ENCODE data around the gene CSF2. TPM values are rescaled to one million over a fixed set of nuclear protein-coding genes. Genes with fewer than 3 reads are reported as not detected.
"Not testable (repeated sequence)": the region's sequence is repeated elsewhere in the genome, so short reads cannot be mapped to it uniquely, and the experiment has no call there.

The CSF2 gene
- total and polyA plus RNA-seq, 2 of the 13 experiments (the other 11 are each of a cell fraction or from before 2014, with no cell fraction given) = not detected

DNA sequence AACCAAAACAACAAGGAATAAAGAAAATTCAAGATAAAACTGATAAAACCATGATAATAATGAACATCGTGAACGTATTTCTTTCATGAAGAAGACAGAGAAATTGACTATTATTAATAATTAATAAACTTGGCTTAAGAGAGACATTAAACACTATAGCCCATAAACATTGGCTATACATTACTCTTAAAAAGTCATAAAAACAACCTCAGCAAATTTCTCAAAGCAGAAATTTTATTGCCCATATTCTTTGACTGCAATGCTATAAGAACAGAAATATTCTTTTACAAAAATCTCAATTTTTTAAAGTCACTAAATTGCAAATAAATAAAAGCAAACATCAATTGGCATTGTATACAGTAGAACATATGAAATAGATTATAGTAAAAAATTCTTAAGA lies 42.5 kb downstream of the CSF2 start:
- ATAC-seq (no peak), DNase-seq (ENCODE audit: low spot score) (no peak), FAIRE-seq (no peak)
- BruUV-seq (replicated peaks) = no TSS peak
- TF ChIP-seq, protein P1, sequence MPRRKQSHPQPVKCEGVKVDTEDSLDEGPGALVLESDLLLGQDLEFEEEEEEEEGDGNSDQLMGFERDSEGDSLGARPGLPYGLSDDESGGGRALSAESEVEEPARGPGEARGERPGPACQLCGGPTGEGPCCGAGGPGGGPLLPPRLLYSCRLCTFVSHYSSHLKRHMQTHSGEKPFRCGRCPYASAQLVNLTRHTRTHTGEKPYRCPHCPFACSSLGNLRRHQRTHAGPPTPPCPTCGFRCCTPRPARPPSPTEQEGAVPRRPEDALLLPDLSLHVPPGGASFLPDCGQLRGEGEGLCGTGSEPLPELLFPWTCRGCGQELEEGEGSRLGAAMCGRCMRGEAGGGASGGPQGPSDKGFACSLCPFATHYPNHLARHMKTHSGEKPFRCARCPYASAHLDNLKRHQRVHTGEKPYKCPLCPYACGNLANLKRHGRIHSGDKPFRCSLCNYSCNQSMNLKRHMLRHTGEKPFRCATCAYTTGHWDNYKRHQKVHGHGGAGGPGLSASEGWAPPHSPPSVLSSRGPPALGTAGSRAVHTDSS (CRISPR knock-in tag; conservative IDR thresholded peaks at IDR 0.05) = no peak
- TF ChIP-seq MAFK (conservative IDR thresholded peaks at IDR 0.05 in 1 of 2, IDR thresholded peaks at IDR 0.05 in 1 of 2; ENCODE audit: low read length in 2 of 2) = peak in 1 of 2 experiments; percentile 54; a peak in 2 of 4 replicates
- no peak for TF ChIP-seq ZNF614 (CRISPR knock-in tag; IDR thresholded peaks at IDR 0.05; ENCODE audit: borderline replicate concordance)
- TF ChIP-seq IKZF4 (CRISPR knock-in tag; IDR thresholded peaks at IDR 0.05; ENCODE audit: borderline replicate concordance, low read depth, not compliant biosample characterization) = no peak
- no peak for TF ChIP-seq RAD51 (IDR thresholded peaks at IDR 0.05; ENCODE audit: borderline replicate concordance)
- H3K79me2 ChIP-seq (ENCODE audit: insufficient read depth, low read length) = no peaks in the 10 kb centered on the region
- no peaks in the 10 kb centered on the region for H3K36me3 ChIP-seq (replicated peaks in 1 of 2; ENCODE audit: control insufficient read depth in 1 of 2, insufficient read depth in 2 of 2, low read length in 2 of 2)
- no peaks in the 10 kb centered on the region for H3K27me3 ChIP-seq (ENCODE audit: control insufficient read depth in 1 of 2, insufficient read depth in 2 of 2, low read length in 2 of 2)
- no peaks in the 10 kb centered on the region for H3K9me3 ChIP-seq (ENCODE audit: low read length)
- no peaks in the 10 kb centered on the region for H4K20me1 ChIP-seq (ENCODE audit: insufficient read depth, low read length)
- in situ Hi-C loops (cut with HindIII; ENCODE audit: extremely low pct_ligation_motif_present, low pct_unique_long_range_greater_than_20kb) (no loop called here), intact Hi-C loops (cut with micrococcal nuclease; ENCODE audit: unreplicated experiment) (no loop called here)
- no peak overlapping the region for H2AFZ ChIP-seq (ENCODE audit: low read length)
- H3K4me2 ChIP-seq (ENCODE audit: low read depth, low read length) = no peak overlapping the region
- POLR2A ChIA-PET = no interaction called here
- no peak overlapping the region for H3K9ac ChIP-seq (ENCODE audit: insufficient read depth, low read depth, low read length)
- 33% methylated on average over 2 of the region's 2 CpGs for WGBS (ENCODE audit: low lambda C conversion rate)
- H3K27ac ChIP-seq (ENCODE audit: extremely low read length, insufficient read depth, low read length) = no peak overlapping the region
- H3K4me3 ChIP-seq (replicated peaks in 1 of 3; ENCODE audit: insufficient read depth in 1 of 3, low read depth in 2 of 3, low read length in 3 of 3) = no peak overlapping the region
- CTCF ChIA-PET (ENCODE audit: low intra/inter-chr PET ratio, low total read pairs) = no interaction called here
- H3K4me1 ChIP-seq (ENCODE audit: insufficient read depth, low read length) = no peaks in the 10 kb centered on the region

DNA sequence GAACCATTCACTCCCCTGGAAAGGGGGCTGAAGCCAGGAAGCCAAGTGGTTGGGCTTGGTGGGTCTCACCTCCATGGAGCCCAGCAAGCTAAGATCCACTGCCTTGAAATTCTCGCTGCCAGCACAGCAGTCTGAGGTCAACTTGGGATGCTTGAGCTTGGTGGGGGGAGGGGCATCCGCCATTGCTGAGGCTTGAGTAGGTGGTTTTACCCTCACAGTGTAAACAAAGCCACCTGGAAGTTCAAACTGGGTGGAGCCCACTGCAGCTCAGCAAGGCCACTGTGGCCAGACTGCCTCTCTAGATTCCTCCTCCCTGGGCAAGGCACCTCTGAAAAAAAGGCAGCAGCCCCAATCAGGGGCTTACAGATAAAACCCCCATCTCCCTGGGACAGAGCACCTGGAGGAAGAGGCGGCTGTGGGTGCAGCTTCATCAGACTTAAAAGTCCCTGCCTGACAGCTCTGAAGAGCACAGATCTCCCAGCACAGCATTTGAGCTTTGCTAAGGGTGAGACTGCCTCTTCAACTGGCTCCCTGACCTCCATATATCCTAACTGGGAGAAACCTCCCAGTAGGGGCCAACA lies 43.4 kb downstream of the CSF2 start:
- H3K4me3 ChIP-seq (replicated peaks in 1 of 3; ENCODE audit: insufficient read depth in 1 of 3, low read depth in 2 of 3, low read length in 3 of 3); BruUV-seq (replicated peaks); H3K9me3 ChIP-seq (ENCODE audit: low read length); intact Hi-C loops (cut with micrococcal nuclease; ENCODE audit: unreplicated experiment); H3K79me2 ChIP-seq (ENCODE audit: insufficient read depth, low read length); H3K27me3 ChIP-seq (ENCODE audit: control insufficient read depth in 1 of 2, insufficient read depth in 2 of 2, low read length in 2 of 2); H3K27ac ChIP-seq (ENCODE audit: extremely low read length, insufficient read depth, low read length); ATAC-seq; CTCF ChIA-PET (ENCODE audit: low intra/inter-chr PET ratio, low total read pairs); H3K9ac ChIP-seq (ENCODE audit: insufficient read depth, low read depth, low read length); H4K20me1 ChIP-seq (ENCODE audit: insufficient read depth, low read length); H3K4me2 ChIP-seq (ENCODE audit: low read depth, low read length); H2AFZ ChIP-seq (ENCODE audit: low read length); DNase-seq (ENCODE audit: low spot score); FAIRE-seq; H3K4me1 ChIP-seq (ENCODE audit: insufficient read depth, low read length); POLR2A ChIA-PET; in situ Hi-C loops (cut with HindIII; ENCODE audit: extremely low pct_ligation_motif_present, low pct_unique_long_range_greater_than_20kb); H3K36me3 ChIP-seq (replicated peaks in 1 of 2; ENCODE audit: control insufficient read depth in 1 of 2, insufficient read depth in 2 of 2, low read length in 2 of 2): not testable (repeated sequence)
- no CpG with 5 or more reads among the region's 3 CpGs for WGBS (ENCODE audit: low lambda C conversion rate)

DNA sequence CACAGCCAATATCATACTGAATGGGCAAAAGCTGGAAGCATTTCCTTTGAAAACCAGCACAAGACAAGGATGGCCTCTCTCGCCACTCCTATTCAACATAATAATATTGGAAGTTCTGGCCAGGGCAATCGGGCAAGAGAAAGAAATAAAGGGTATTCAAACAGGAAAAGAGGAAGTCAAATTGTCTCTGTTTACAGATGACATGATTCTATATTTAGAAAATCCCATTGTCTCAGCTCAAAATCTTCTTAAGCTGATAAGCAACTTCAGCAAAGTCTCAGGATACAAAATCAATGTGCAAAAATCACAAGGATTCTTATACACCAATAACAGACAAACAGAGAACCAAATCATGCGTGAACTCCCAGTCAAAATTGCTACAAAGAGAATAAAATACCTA lies 47.1 kb downstream of the CSF2 start:
- H3K9ac ChIP-seq (ENCODE audit: insufficient read depth, low read depth, low read length); POLR2A ChIA-PET; H4K20me1 ChIP-seq (ENCODE audit: insufficient read depth, low read length); in situ Hi-C loops (cut with HindIII; ENCODE audit: extremely low pct_ligation_motif_present, low pct_unique_long_range_greater_than_20kb); CTCF ChIA-PET (ENCODE audit: low intra/inter-chr PET ratio, low total read pairs); H3K4me3 ChIP-seq (replicated peaks in 1 of 3; ENCODE audit: insufficient read depth in 1 of 3, low read depth in 2 of 3, low read length in 3 of 3); H3K4me1 ChIP-seq (ENCODE audit: insufficient read depth, low read length); H2AFZ ChIP-seq (ENCODE audit: low read length); ATAC-seq; FAIRE-seq; H3K9me3 ChIP-seq (ENCODE audit: low read length); BruUV-seq (replicated peaks); H3K4me2 ChIP-seq (ENCODE audit: low read depth, low read length); intact Hi-C loops (cut with micrococcal nuclease; ENCODE audit: unreplicated experiment); DNase-seq (ENCODE audit: low spot score); H3K27ac ChIP-seq (ENCODE audit: extremely low read length, insufficient read depth, low read length); H3K79me2 ChIP-seq (ENCODE audit: insufficient read depth, low read length); H3K36me3 ChIP-seq (replicated peaks in 1 of 2; ENCODE audit: control insufficient read depth in 1 of 2, insufficient read depth in 2 of 2, low read length in 2 of 2); H3K27me3 ChIP-seq (ENCODE audit: control insufficient read depth in 1 of 2, insufficient read depth in 2 of 2, low read length in 2 of 2): not testable (repeated sequence)
- 0% methylated on average over 3 of the region's 3 CpGs for WGBS (ENCODE audit: low lambda C conversion rate)
